ENCODE measurements around the gene DNAJB11.
"Not testable (repeated sequence)": the region's sequence is repeated elsewhere in the genome, so short reads cannot be mapped to it uniquely, and the experiment has no call there.

The DNAJB11 gene

GRCh38 chr3:186566772-186567071 lies 3.8 kb upstream of the DNAJB11 start:
- peak overlapping the region; percentile 81 for H3K27ac ChIP-seq (replicated peaks)
- TF ChIP-seq POLR2AphosphoS5 (IDR thresholded peaks at IDR 0.05; ENCODE audit: low read depth) = no peak
- no peak for TF ChIP-seq CTCF (IDR thresholded peaks at IDR 0.05; ENCODE audit: insufficient read depth, low read length)
- no peak for TF ChIP-seq SPI1 (IDR thresholded peaks at IDR 0.05; ENCODE audit: borderline replicate concordance, low read depth)
- TF ChIP-seq, protein P1, sequence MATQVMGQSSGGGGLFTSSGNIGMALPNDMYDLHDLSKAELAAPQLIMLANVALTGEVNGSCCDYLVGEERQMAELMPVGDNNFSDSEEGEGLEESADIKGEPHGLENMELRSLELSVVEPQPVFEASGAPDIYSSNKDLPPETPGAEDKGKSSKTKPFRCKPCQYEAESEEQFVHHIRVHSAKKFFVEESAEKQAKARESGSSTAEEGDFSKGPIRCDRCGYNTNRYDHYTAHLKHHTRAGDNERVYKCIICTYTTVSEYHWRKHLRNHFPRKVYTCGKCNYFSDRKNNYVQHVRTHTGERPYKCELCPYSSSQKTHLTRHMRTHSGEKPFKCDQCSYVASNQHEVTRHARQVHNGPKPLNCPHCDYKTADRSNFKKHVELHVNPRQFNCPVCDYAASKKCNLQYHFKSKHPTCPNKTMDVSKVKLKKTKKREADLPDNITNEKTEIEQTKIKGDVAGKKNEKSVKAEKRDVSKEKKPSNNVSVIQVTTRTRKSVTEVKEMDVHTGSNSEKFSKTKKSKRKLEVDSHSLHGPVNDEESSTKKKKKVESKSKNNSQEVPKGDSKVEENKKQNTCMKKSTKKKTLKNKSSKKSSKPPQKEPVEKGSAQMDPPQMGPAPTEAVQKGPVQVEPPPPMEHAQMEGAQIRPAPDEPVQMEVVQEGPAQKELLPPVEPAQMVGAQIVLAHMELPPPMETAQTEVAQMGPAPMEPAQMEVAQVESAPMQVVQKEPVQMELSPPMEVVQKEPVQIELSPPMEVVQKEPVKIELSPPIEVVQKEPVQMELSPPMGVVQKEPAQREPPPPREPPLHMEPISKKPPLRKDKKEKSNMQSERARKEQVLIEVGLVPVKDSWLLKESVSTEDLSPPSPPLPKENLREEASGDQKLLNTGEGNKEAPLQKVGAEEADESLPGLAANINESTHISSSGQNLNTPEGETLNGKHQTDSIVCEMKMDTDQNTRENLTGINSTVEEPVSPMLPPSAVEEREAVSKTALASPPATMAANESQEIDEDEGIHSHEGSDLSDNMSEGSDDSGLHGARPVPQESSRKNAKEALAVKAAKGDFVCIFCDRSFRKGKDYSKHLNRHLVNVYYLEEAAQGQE (IDR thresholded peaks at IDR 0.05; ENCODE audit: insufficient replicate concordance, low read depth) = no peak
- TF ChIP-seq GABPA (IDR thresholded peaks at IDR 0.05; ENCODE audit: low read depth) = no peak
- H3K27me3 ChIP-seq (ENCODE audit: insufficient read depth, poor library complexity, severe bottlenecking) = no peaks in the 10 kb centered on the region
- peak overlapping the region; percentile 72 for H3K4me3 ChIP-seq (replicated peaks; ENCODE audit: insufficient read depth, low read length)
- no peak for DNase-seq (ENCODE audit: low read depth in 1 of 2, low spot score in 1 of 2)

DNA sequence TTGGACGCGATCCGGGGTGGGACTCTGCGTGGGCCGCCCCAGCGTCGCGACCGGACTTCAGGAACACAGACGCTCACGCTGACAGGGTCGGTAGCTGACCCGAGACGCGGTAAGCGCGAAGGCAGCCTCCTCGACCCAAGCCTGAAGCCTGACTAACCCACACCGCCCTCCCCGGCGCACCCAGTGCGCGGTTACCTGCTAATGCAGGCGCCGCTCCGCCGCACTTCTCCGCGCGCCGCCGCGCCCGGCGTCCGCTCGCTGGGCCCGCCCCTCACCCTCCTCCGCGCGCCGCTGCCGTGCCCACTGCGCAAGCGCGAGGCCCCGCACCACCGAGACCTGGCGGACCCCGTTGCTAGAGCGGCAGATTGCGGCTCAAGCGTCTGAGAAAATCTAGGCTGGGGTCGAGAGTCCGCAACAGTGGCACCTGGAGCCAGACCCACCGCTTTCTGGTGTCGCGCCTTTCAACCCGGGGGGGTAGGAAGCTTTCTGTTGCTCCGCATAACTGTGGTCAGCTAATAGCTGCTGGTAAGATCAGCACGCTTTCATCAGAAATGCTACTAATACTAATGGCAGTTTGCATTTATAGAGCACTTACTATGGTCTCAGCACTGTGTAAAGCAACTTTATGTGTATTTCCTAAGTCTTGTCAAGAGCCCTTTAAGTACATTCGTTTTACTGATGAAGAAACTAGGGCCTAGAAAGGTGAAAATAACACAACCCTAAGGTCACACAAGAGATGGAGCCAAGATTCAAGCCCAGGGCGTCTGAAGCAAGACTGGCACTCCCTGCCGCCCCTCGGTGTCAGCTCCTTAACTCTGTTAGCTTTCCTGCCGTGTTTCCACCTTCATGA lies 3.2 kb upstream of the DNAJB11 start, which contains the start of gene TBCCD1:
Gene TBCCD1, minus strand, starts transcription at position 268 of the 850 bp plus-strand sequence. CDS start 3,010 bp downstream, outside the sequence.
- TF ChIP-seq POLR2AphosphoS5 (IDR thresholded peaks at IDR 0.05; ENCODE audit: low read depth) = peak; percentile 82
- no peak for TF ChIP-seq SPI1 (IDR thresholded peaks at IDR 0.05; ENCODE audit: borderline replicate concordance, low read depth)
- TF ChIP-seq, protein P1 (IDR thresholded peaks at IDR 0.05; ENCODE audit: insufficient replicate concordance, low read depth) = peak; percentile 49

GRCh38 chr3:186569361-186569760 lies 1.2 kb upstream of the DNAJB11 start:
- not testable (repeated sequence) for H3K27me3 ChIP-seq (ENCODE audit: insufficient read depth, poor library complexity, severe bottlenecking); DNase-seq (ENCODE audit: low read depth in 1 of 2, low spot score in 1 of 2)
- peak overlapping the region; percentile 72 for H3K27ac ChIP-seq (replicated peaks)
- H3K4me3 ChIP-seq (replicated peaks; ENCODE audit: insufficient read depth, low read length) = peak overlapping the region; percentile 52

More for the DNA sequence above, 3.2 kb upstream of the DNAJB11 start, which contains the start of gene TBCCD1:
- Histone ChIP-seq H3K4me3 (replicated peaks; ENCODE audit: insufficient read depth, low read length) (peak within 1 kb of the TSS; percentile 72), H3K27ac (replicated peaks) (peak within 1 kb of the TSS; percentile 81), H3K27me3 (ENCODE audit: insufficient read depth, poor library complexity, severe bottlenecking) (no peaks in the 10 kb centered on the region)
- DNase-seq (ENCODE audit: low read depth in 1 of 2, low spot score in 1 of 2) = peak; percentile 88 to 92

DNA sequence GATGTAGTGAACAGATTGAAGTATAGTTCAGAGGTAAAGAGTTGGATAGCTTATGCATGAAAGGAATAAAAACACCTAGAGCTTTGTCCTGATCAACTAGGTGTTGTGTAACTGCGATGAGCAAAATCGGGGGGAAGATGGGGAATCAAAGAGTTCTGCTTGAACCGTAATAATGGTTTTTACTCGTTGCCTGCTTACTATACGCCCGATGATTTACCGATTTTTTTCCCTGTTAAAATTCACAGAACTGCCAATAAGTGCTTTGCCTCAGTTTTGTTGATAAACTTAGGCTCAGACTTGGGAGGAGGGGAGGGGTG lies 783 bp upstream of the DNAJB11 start:
- no peak for DNase-seq (ENCODE audit: low read depth in 1 of 2, low spot score in 1 of 2)
- peak overlapping the region; percentile 72 for H3K27ac ChIP-seq (replicated peaks)
- TF ChIP-seq GABPA (IDR thresholded peaks at IDR 0.05; ENCODE audit: low read depth) (no peak), POLR2AphosphoS5 (IDR thresholded peaks at IDR 0.05; ENCODE audit: low read depth) (no peak), CTCF (IDR thresholded peaks at IDR 0.05; ENCODE audit: insufficient read depth, low read length) (no peak), SPI1 (IDR thresholded peaks at IDR 0.05; ENCODE audit: borderline replicate concordance, low read depth) (no peak)
- TF ChIP-seq, protein P1 (IDR thresholded peaks at IDR 0.05; ENCODE audit: insufficient replicate concordance, low read depth) = no peak
- H3K4me3 ChIP-seq (replicated peaks; ENCODE audit: insufficient read depth, low read length) = peak overlapping the region; percentile 52
- H3K27me3 ChIP-seq (ENCODE audit: insufficient read depth, poor library complexity, severe bottlenecking) = no peaks in the 10 kb centered on the region

All from HL-60 (cell line).